ENCODE data around the gene PLXNA4.

DNA sequence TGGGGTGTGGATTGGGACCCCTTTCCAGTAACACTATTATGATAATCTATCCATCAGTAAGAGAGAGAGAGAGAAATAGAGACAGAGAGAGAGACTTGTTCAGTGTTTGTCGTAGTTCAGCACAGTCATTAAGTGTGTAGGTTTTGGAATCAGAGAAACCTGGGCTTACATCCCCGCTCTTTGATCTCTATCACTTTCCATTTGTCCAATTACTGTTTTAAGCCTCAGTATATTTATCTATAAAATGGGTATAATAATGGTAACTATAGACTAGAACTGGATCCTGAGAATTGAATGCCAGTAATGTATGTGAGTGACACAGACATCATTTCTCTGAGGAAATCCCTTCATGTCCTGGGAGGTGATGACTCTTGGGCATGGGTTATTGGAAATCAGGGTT, 460.5 kb downstream of the PLXNA4 start:
- no peak for TF ChIP-seq EZH2 (IDR thresholded peaks at IDR 0.05)
- TF ChIP-seq POLR2AphosphoS5 (IDR thresholded peaks at IDR 0.05; ENCODE audit: low read depth, low read length): no peak
- TF ChIP-seq, protein P1, sequence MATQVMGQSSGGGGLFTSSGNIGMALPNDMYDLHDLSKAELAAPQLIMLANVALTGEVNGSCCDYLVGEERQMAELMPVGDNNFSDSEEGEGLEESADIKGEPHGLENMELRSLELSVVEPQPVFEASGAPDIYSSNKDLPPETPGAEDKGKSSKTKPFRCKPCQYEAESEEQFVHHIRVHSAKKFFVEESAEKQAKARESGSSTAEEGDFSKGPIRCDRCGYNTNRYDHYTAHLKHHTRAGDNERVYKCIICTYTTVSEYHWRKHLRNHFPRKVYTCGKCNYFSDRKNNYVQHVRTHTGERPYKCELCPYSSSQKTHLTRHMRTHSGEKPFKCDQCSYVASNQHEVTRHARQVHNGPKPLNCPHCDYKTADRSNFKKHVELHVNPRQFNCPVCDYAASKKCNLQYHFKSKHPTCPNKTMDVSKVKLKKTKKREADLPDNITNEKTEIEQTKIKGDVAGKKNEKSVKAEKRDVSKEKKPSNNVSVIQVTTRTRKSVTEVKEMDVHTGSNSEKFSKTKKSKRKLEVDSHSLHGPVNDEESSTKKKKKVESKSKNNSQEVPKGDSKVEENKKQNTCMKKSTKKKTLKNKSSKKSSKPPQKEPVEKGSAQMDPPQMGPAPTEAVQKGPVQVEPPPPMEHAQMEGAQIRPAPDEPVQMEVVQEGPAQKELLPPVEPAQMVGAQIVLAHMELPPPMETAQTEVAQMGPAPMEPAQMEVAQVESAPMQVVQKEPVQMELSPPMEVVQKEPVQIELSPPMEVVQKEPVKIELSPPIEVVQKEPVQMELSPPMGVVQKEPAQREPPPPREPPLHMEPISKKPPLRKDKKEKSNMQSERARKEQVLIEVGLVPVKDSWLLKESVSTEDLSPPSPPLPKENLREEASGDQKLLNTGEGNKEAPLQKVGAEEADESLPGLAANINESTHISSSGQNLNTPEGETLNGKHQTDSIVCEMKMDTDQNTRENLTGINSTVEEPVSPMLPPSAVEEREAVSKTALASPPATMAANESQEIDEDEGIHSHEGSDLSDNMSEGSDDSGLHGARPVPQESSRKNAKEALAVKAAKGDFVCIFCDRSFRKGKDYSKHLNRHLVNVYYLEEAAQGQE (IDR thresholded peaks at IDR 0.05; ENCODE audit: low read depth): no peak
- TF ChIP-seq, protein P2, sequence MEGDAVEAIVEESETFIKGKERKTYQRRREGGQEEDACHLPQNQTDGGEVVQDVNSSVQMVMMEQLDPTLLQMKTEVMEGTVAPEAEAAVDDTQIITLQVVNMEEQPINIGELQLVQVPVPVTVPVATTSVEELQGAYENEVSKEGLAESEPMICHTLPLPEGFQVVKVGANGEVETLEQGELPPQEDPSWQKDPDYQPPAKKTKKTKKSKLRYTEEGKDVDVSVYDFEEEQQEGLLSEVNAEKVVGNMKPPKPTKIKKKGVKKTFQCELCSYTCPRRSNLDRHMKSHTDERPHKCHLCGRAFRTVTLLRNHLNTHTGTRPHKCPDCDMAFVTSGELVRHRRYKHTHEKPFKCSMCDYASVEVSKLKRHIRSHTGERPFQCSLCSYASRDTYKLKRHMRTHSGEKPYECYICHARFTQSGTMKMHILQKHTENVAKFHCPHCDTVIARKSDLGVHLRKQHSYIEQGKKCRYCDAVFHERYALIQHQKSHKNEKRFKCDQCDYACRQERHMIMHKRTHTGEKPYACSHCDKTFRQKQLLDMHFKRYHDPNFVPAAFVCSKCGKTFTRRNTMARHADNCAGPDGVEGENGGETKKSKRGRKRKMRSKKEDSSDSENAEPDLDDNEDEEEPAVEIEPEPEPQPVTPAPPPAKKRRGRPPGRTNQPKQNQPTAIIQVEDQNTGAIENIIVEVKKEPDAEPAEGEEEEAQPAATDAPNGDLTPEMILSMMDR (IDR thresholded peaks at IDR 0.05 in 2 of 3, conservative IDR thresholded peaks at IDR 0.05 in 1 of 3; ENCODE audit: borderline replicate concordance in 1 of 3, insufficient read depth in 1 of 3, low read depth in 2 of 3, low read length in 2 of 3): no peak
- no peak for TF ChIP-seq POLR2A (IDR thresholded peaks at IDR 0.05; ENCODE audit: borderline replicate concordance, extremely low read depth, insufficient read depth, insufficient read length)
- TF ChIP-seq ZNF274 (IDR thresholded peaks at IDR 0.05; ENCODE audit: low read depth, low read length): no peak
- no peak for TF ChIP-seq RAD21 (IDR thresholded peaks at IDR 0.05; ENCODE audit: low read depth)
- no peak for TF ChIP-seq SP1 (IDR thresholded peaks at IDR 0.05; ENCODE audit: low read depth)
